GM19193 (cell line): ENCODE data around the gene KDM1B.

Source experiments
- POLR2A ChIP-seq: IDR thresholded peaks from 4 replicates; pipeline ENCODE4 v1.6.1; 2011; ENCODE audit not compliant: insufficient read depth, insufficient read length; ENCODE audit errors: extremely low read depth

Gene KDM1B

GRCh38 chr6:18141805-18142590 lies 13.2 kb upstream of the KDM1B start:
- TF ChIP-seq POLR2A = no peak

DNA sequence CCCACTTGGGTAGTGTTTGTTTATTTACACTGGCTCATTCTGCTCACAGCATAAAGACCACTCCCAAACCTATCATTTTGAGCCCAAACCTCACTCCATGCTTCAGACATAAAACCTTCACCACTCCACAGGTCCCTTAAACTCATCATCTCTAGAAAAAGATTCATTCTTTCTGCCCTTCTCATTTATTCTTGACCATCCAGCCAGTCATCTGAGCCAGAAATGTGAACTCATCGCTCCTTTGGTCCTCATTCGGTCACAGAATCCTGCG lies 12.7 kb upstream of the KDM1B start:
- TF ChIP-seq POLR2A = no peak

DNA sequence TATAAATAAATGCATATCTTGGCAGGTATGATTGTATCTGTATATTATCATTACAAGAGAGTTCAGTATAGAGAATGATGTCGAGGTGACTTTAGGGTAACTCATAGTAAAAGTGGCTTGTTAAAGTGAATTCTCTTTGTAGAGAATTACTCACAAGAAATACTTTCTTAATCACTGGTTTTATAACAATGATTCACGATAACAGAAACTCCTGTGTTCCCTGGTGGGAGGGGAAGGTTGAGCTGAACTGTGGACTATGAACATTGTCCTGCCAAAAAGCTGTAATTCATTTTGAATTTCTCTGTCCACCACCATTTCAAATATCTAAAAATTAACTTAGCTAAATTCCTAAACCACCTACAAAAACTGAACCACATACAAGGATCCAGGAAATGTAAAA lies 8.1 kb upstream of the KDM1B start:
- no peak for TF ChIP-seq POLR2A

GRCh38 chr6:18147616-18148015 lies 7.6 kb upstream of the KDM1B start:
- TF ChIP-seq POLR2A = no peak

DNA sequence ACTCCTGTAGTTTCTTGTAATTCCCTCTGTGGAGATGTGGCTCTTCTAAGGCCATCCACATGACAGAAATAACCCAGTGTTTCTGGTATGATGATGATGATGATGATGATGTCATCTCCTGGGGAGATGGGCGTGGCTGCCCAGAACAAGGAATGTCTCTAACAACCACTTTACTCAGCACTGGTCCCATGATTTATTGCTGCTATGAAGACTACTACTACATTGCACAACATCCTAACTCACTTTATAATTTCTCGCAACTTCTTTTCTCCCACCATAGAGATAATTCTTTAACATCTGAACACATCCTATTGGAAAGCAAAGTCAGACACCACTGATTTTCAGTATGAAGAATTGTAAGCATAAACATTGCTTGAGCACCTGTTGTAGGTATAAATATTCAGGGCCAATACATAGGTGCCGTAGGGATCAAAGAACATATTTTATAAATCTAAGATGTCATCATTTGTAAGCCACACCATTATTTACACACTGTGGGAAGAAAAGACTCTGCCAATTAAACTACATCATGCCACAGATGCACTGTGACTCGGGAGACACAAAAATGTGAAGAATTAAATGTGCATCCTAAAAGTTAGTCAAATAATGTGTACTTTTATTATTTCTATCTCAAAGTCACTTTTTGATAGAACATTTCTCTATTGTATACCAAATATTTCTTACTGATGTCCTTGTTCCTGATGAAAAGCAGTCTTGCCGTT lies 6.8 kb upstream of the KDM1B start:
- no peak for TF ChIP-seq POLR2A

DNA sequence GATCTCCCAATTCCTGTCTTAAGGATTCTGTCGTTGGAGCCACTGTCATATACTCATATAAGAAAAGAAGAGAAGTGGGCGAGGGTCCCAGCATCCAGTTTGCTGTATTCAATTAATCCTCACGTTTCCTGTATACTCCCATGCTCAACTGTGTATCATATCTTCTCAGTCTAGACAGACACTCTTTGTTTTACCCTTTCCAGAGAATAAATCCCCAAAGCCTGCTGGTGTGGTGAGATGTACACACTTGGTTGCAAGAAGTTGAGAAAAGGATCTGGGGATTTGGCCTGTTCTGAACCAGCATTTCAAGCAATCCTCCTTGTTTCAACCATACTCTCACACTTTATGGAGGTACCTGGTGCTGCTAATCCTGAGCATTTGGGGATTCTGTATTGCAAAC lies 3.4 kb upstream of the KDM1B start:
- no peak for TF ChIP-seq POLR2A

DNA sequence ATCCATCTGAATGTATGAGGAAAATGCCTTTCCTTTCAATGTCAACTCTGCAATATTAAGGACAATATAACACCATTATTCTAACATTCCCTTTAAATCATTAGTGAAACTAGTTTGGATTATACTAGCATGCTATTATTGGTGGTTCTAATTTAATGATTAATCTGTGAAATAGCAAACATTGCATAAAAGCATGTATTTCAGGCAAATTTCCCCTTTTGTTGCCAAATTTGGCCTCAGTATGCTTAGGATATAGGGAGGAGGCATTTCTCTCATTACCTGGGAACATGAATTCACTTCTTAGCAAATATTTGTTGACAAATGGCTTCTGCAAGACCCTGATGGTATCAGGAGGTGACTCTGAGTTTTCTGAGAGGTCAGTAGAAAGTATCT lies 1.9 kb upstream of the KDM1B start:
- TF ChIP-seq POLR2A = no peak

GRCh38 chr6:18154507-18155149 lies 594 bp upstream of the KDM1B start, which contains the start of gene TPMT:
Gene TPMT, minus strand, starts transcription at chr6:18155077. Its CDS starts 5,950 bp downstream, at chr6:18149127.
- no peak for TF ChIP-seq POLR2A

GRCh38 chr6:18155864-18156421 lies 721 bp downstream of the KDM1B start:
- no peak for TF ChIP-seq POLR2A

DNA sequence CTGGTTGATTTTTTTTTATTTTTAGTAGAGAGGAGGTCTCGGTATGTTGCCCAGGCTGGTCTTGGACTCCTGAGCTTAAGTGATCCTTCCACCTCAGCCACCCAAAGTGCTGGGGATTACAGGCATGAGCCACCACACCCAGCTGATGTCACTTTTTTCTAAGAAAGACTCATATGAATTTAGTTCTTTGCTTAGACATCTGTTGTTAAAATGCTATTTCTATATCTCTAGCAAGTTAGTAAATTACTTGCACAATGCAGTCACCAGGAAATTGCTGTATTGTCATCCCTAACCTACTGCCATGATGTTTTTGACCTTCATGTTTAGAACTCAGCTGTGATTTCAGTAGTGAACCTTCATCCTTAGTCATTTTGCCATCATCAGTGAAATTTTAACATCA lies 5.7 kb downstream of the KDM1B start:
- TF ChIP-seq POLR2A = no peak

GRCh38 chr6:18161431-18161830 lies 6.2 kb downstream of the KDM1B start:
- no peak for TF ChIP-seq POLR2A

DNA sequence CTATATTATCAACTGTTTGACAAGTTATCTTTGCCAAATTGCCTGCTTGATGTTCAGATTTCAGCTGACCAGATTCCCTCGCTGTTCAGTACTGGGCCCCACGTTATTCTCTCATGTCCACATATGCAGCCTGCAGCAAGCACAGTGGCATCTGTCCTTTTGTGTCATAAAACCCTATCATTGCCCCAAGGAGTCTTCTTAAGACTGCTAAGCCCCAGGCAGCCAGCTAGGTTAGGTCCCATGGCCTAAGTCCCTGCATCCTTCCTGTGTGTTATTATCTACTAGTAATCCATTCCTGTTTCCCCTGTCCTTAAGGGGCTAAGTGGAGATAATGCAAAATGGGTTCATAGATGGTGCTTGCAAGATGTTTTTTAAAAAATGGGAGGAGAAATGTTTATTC lies 7.2 kb downstream of the KDM1B start:
- no peak for TF ChIP-seq POLR2A

- TF ChIP-seq POLR2A = no peak
Observed at GRCh38 chr6:18165751-18166150, 10.5 kb downstream of the KDM1B start.

DNA sequence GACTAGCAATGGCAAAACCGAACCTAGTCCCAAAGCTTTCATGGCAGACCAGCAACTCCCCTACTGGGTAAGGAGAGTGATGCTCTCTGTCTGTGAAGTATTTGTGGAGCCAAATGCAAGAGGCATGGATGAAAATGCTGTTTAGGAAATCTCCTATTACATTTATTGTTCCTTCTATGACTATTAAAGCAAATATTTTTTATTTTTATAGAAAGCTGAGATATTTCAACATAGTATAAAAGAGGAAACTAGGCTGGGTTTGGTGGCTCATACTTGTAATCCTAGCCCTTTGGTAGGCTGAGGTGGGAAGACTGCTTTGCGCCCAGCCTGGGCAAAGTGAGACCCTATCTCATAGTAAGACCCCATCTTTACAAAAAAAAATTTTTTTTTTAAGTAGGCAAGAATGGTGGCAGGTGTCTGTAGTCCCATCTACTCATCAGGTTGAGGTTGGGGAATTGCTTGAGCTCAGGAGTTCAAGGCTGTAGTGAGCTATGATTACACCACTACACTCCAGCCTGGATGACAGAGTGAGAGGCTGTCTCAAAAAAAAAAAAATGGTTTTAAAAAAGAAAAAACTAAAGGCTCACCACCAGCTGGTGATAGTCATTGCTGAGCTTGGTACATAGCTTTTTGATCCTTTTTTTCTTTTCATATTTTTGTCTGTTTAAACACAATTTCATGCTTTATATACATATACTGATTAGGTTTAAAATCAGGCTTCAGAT lies 11.3 kb downstream of the KDM1B start:
- TF ChIP-seq POLR2A = no peak

DNA sequence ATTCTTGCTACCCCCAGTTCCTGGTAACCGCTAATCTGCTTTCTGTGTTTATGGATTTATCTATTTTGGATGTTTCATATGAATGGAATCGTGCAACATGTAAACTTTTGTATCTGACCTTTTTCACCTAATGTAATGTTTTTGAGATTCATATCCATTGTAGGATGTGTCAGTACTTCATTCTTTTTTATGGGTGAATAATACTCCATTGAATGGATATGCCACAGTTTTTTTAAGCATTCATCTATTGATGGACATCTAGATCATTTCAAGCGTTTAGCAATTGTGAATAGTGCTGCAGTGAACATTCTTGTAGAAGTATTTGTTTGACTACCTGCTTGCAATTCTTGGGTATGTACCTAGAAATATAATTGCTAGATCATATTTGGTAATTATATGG lies 13.0 kb downstream of the KDM1B start:
- no peak for TF ChIP-seq POLR2A
